Muscle layer of duodenum (tissue), 2 donors: ENCODE measurements around the gene FGF21.

ENCODE experiments used
- H3K27ac ChIP-seq: one replicate; pipeline ENCODE4 v1.7.0; 2013; ENCODE audit warnings: mild to moderate bottlenecking, low read length
- H3K27me3 ChIP-seq: one replicate; pipeline ENCODE4 v1.7.0; 2013; ENCODE audit warnings: low read depth, mild to moderate bottlenecking, control low read depth, low read length
- H3K36me3 ChIP-seq, 2 donors: one replicate each; pipeline ENCODE4 v1.7.0; 2013; ENCODE audit warnings: low read length in 2 of 2, control low read depth in 1 of 2, mild to moderate bottlenecking in 1 of 2; ENCODE audit not compliant: insufficient read depth in 2 of 2, control insufficient read depth in 1 of 2
- H3K4me1 ChIP-seq, 2 donors: one replicate each; pipeline ENCODE4 v1.7.0; 2013; ENCODE audit warnings: low read length in 2 of 2, mild to moderate bottlenecking in 2 of 2, control low read depth in 1 of 2, moderate library complexity in 1 of 2; ENCODE audit not compliant: insufficient read depth in 2 of 2, control insufficient read depth in 1 of 2
- H3K4me3 ChIP-seq, 2 donors: one replicate each; pipeline ENCODE4 v1.7.0; 2013; ENCODE audit warnings: low read length in 2 of 2, low read depth in 1 of 2, mild to moderate bottlenecking in 1 of 2
- H3K9me3 ChIP-seq, 2 donors: one replicate each; pipeline ENCODE4 v1.7.0; 2013; ENCODE audit warnings: low read length in 2 of 2, control low read depth in 1 of 2, mild to moderate bottlenecking in 1 of 2; ENCODE audit not compliant: control insufficient read depth in 1 of 2
- donor health status: healthy.

The FGF21 gene

GRCh38 chr19:48718711-48719231 lies 36.6 kb upstream of the FGF21 start:
- H3K27me3 ChIP-seq, result no peaks in the 10 kb centered on the region
- H3K4me3 ChIP-seq, result no peak overlapping the region
- H3K27ac ChIP-seq, result no peak overlapping the region
- peaks cover 4 to 38% of the 10 kb centered on the region in 2 donors for H3K4me1 ChIP-seq
- H3K9me3 ChIP-seq, result no peaks in the 10 kb centered on the region
- no peaks in the 10 kb centered on the region for H3K36me3 ChIP-seq

- H3K27ac ChIP-seq, result peak within 1 kb of the TSS; percentile 75
Observed at GRCh38 chr19:48719263-48720171, 35.8 kb upstream of the FGF21 start, which contains the start of gene MAMSTR. Gene MAMSTR (minus strand): TSS chr19:48719725. CDS start chr19:48719031, 694 bp downstream.

GRCh38 chr19:48720251-48720612 lies 35.1 kb upstream of the FGF21 start:
- H3K9me3 ChIP-seq, result no peaks in the 10 kb centered on the region
- H3K4me1 ChIP-seq, result peaks cover 7 to 29% of the 10 kb centered on the region in 2 donors
- peak overlapping the region; percentile 62 to 72 for H3K4me3 ChIP-seq
- peaks cover 0 to 6% of the 10 kb centered on the region in 2 donors for H3K36me3 ChIP-seq
- no peaks in the 10 kb centered on the region for H3K27me3 ChIP-seq
- H3K27ac ChIP-seq, result no peak overlapping the region

More at GRCh38 chr19:48719263-48720171, 35.8 kb upstream of the FGF21 start, which contains the start of gene MAMSTR:
- Histone ChIP-seq H3K9me3 (no peaks in the 10 kb centered on the region), H3K4me3 (peak within 1 kb of the TSS; percentile 62 to 72), H3K4me1 (peaks cover 7 to 36% of the 10 kb centered on the region in 2 donors), H3K36me3 (peaks cover 0 to 6% of the 10 kb centered on the region in 2 donors), H3K27me3 (no peaks in the 10 kb centered on the region)

- Histone ChIP-seq H3K4me3 (peak overlapping the region; percentile 62 to 72), H3K36me3 (peaks cover 0 to 6% of the 10 kb centered on the region in 2 donors), H3K9me3 (no peaks in the 10 kb centered on the region), H3K27ac (peak overlapping the region; percentile 75), H3K27me3 (no peaks in the 10 kb centered on the region), H3K4me1 (peaks cover 7 to 27% of the 10 kb centered on the region in 2 donors)
Observed at GRCh38 chr19:48720613-48721296, 34.6 kb upstream of the FGF21 start.

- H3K36me3 ChIP-seq, result peaks cover 0 to 6% of the 10 kb centered on the region in 2 donors
- peaks cover 7 to 16% of the 10 kb centered on the region in 2 donors for H3K4me1 ChIP-seq
- no peaks in the 10 kb centered on the region for H3K27me3 ChIP-seq
- H3K9me3 ChIP-seq, result no peaks in the 10 kb centered on the region
- H3K4me3 ChIP-seq, result no peak overlapping the region
- no peak overlapping the region for H3K27ac ChIP-seq
Observed at GRCh38 chr19:48722196-48722708, 33.1 kb upstream of the FGF21 start.

GRCh38 chr19:48724796-48725753 lies 30.2 kb upstream of the FGF21 start:
- H3K36me3 ChIP-seq, result peaks cover 0 to 6% of the 10 kb centered on the region in 2 donors
- H3K27me3 ChIP-seq, result no peaks in the 10 kb centered on the region
- H3K27ac ChIP-seq, result peak overlapping the region; percentile 74
- no peak overlapping the region for H3K4me3 ChIP-seq
- no peaks in the 10 kb centered on the region for H3K9me3 ChIP-seq
- peaks cover 7 to 9% of the 10 kb centered on the region in 2 donors for H3K4me1 ChIP-seq

- H3K9me3 ChIP-seq, result no peaks in the 10 kb centered on the region
- H3K4me1 ChIP-seq, result peaks cover 3% of the 10 kb centered on the region in 2 donors
- peaks cover 0 to 6% of the 10 kb centered on the region in 2 donors for H3K36me3 ChIP-seq
- no peak overlapping the region for H3K4me3 ChIP-seq
- H3K27me3 ChIP-seq, result no peaks in the 10 kb centered on the region
- H3K27ac ChIP-seq, result no peak overlapping the region
Observed at GRCh38 chr19:48726556-48726955, 28.8 kb upstream of the FGF21 start.

- Histone ChIP-seq H3K4me3 (no peak overlapping the region), H3K27ac (no peak overlapping the region), H3K27me3 (no peaks in the 10 kb centered on the region), H3K36me3 (peaks cover 0 to 4% of the 10 kb centered on the region in 2 donors), H3K9me3 (no peaks in the 10 kb centered on the region), H3K4me1 (peaks cover 3% of the 10 kb centered on the region in 2 donors)
Observed at GRCh38 chr19:48728911-48729664, 26.2 kb upstream of the FGF21 start.

GRCh38 chr19:48731452-48731851 lies 23.9 kb upstream of the FGF21 start:
- H3K36me3 ChIP-seq, result no peaks in the 10 kb centered on the region
- no peak overlapping the region for H3K27ac ChIP-seq
- H3K9me3 ChIP-seq, result no peaks in the 10 kb centered on the region
- H3K4me3 ChIP-seq, result no peak overlapping the region
- peaks cover 0 to 3% of the 10 kb centered on the region in 2 donors for H3K4me1 ChIP-seq
- H3K27me3 ChIP-seq, result no peaks in the 10 kb centered on the region

GRCh38 chr19:48734625-48735024 lies 20.7 kb upstream of the FGF21 start:
- Histone ChIP-seq H3K4me3 (no peak overlapping the region), H3K27me3 (no peaks in the 10 kb centered on the region), H3K4me1 (peaks cover 0 to 5% of the 10 kb centered on the region in 2 donors), H3K9me3 (no peaks in the 10 kb centered on the region), H3K36me3 (no peaks in the 10 kb centered on the region), H3K27ac (no peak overlapping the region)
